Embryonic facial prominence (tissue), 1 donor: ENCODE data around the gene LRP1B.

Source experiments
- DNase-seq: peaks from one replicate; pipeline ENCODE4 v3.0.0-alpha.2; 2016; ENCODE audit errors: extremely low spot score

LRP1B gene

DNA sequence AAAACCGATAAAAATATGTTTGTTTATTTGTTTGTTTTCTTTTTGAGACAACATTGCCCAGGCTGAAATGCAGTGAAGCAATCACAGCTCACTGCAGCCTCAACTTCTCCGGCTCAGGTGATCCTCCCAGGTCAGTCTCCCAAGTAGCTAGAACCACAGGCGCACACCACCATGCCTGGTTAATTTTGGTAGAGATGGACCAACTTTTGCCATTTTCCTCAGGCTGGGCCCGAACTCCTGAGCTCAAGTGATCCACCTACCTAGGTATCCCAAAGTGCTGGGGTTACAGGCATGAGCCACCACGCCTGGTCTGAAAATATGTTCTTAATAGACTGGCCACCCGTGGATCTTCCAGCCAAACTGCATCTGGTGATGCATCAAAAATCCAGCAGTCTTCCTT lies 1867.9 kb downstream of the LRP1B start:
- no peak for DNase-seq

DNA sequence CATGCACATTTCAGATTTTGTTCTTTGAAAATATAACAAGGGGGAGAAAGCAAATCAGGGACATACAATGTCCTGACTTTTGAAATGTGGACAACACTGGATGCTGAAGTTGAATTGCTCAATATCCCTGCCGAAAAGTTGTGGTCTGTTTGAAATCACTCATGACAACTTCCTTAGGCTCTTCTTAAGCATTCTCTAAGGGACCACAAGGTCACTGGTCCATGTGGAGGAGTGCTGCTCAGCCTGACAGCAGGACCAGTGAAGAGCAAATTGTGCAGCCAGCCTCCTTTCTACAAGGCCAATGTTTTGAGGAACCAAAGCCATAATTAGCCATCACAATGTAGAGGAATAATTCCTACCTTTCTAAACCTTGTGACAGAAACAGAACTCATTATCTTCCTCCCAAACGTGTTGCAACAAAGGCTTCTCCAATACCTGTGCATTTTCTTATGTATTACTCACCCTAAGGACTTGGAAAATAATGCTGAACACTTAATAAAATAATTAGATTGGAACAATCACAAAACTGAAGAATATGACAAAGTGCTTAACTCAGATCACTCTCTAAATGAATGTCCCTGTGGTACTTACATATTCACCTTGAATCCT lies 1873.0 kb downstream of the LRP1B start:
- no peak for DNase-seq

DNA sequence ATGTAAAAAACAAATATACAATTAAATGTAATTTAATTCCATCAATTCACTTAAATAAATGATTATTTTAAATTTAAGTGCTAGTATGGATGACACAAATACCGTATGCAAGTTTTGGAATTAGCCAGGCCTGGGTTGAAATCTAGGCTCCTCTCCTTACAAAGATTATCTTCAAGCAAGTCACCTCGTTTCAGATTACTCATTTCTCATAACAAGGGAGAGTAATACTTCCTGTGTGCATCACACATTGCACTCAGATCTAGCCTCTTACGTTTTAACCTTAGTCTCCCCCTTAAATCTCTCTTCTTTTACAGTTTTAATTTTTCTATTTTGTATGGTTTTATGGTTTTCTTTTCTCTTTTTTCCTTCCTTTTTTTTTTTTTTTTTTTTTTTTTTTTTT lies 1874.7 kb downstream of the LRP1B start:
- DNase-seq: no peak

DNA sequence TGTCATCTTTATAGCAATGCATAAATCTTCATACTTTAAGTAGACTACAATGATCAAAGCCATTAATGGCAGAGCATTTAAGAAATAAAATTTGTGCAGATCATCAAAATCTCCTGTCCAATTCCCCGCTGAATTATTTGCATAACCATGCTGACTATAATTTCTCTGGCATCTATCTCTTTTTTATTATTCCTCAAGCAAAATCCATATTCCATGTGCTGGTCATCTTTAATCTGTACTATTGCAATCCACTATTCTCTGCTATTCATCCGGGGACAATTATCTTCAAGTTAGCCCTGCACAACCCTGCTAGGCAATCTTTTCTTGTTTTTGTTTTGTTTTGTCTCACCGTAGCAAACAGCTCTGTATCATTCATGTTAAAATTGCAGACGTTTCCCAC lies 1881.0 kb downstream of the LRP1B start:
- DNase-seq: no peak

DNA sequence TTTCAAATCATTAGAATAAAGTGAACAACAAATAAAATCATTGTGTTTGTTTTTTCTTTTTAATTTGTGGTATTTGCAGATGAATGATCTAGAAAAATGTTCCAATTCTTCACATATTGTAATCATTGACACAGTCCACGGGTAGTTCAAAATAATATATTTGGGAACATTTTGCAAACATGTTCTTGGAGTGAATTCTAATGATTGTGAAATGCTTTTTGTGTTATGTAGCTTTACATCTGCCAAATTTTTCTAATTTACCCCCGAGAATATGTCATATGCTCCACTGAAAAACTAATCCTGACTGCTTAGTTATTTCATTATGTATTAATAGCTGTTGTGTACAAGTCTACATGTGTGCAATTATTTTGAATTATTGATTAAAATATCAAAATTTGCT lies 1882.2 kb downstream of the LRP1B start:
- DNase-seq: no peak

DNA sequence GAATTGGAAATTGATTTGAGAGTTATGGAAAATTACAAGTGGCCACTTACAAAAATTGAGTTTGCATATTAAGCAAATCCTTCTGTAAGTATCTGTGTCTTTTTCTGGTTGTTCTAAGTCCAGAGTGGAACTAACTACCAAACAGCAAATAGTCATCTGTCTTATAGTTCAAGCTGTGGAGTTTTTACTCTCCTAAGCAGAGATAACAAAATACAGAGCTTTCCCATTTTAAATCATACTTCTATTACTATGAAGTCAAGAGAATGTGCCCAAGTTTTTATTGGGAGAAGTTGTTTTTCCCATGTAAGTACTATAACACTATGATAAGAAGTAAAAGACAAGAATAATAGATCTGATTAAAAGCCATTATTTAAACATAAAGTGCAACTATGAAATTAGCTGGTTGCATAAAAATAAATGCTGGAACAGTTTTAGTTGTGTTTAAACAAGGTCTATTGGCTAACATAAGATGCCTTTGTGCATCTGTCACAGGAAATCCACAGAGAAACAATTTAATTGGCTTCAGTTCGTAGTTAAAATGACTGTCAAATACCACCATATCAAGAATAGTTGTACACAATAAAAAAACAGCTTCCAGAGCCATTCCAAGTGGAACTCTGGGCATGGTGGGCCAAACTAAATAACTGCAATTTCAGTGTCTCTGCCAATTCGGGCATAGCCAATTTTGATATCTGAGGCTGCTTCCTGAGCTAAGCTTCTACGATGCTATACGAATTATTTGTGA lies 1883.2 kb downstream of the LRP1B start:
- no peak for DNase-seq

DNA sequence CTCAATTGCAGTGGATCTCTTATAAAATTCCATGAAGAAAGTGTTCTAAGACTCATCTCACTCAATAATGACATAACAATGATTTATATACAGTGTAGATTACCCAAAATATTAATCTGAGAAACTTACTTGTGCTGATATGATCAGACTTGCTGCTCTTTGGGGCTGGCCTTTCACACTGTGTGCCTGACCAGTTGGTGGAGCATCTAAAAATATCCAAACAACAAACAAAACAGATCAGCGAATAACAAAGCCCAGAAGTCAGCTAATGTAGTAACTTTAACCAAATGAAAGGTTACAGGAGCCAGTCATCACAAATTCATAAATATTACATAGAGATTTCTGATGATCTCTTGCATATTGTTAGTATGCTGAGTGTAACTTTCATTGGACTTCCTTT lies 1883.9 kb downstream of the LRP1B start:
- no peak for DNase-seq

DNA sequence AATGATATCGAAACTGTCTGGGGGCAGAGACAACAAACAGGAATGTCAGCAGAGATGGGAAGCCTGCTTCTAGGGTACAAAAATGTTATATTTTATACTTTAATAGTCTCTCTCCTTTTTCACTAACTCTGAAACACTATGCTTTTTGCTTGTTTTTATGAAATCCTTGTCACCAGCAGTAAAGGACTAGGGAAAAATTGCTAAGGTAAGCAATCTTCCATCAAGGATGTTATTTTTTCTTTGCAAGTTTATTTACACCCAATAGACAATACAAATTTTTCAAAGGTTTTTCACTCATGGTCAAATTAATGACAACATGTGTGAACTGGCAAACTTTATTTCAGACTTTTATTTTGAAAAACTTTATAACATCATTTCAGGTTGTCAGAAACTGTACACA lies 1884.8 kb downstream of the LRP1B start:
- no peak for DNase-seq

DNA sequence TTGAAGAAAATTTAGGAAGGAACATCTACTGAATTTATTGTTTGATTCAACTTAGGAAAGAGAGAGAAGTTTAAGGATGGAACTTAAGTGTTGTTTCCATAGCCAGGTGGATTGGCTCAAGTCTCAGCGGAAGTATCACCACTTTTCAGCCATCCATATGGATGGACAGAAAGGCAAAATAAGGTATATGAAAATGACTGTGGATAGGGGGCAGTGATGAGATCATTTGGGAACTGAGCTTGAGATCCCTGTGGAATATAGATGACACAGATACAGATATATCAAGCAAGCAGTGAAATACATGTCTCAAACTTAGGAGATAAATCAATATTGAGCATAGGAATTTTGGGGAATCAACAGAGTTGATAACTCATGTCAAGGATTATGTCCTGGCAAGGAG lies 1887.9 kb downstream of the LRP1B start:
- no peak for DNase-seq

DNA sequence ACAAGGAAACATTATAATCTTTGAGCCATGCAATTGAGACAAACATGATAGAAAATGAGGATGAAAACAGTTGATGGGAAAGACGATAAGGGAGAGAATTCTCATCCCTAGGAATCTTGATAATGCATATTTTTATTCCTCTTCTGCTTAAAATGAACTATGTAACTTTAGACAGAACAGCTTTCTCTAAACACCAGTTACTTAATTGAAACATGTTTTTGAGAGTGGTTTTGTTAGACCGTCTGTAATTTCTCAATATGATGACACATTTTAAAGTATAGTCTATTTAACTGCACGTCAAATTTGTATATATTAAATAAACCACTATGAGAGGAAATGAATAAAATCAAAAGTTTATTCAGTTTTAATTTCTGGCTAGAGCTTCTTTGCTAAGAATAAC lies 1896.7 kb downstream of the LRP1B start:
- DNase-seq: no peak

DNA sequence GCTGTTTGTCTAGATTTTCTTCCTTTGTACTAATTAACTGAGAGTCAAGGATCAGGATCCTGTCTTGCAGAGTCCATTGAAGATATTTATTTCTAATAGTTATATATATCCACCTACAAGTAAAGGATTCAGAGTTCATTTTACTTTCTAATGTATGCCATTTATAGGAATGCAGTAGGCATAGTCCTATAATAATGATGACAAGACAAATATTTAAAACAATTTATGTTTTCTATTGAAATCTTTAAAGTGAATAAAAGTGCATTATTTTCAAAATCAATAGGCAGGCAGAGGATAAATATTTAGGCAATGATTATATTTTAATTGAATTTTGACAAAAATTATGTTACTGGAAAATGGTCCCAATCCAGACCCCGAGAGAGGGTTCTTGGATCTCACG lies 1919.9 kb downstream of the LRP1B start:
- no peak for DNase-seq

DNA sequence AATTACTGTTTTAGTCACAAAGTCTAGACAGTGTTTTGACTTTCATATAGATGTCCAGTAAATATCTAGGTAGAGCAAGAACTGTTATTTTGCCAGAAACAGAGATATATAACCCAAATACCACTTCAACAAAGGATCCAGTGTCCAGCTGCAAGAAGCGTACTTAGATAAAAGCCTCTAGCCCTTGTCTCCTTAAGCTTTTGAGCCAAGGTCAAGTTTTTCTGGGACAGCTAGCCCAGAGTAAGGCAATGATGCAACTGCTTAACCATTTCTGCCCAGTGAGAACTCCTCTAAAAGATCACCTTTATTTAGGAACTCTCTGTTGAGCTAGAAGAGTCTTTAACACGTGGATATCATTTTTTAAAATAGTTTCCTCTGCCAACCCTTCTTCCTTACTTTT lies 1925.7 kb downstream of the LRP1B start:
- no peak for DNase-seq

DNA sequence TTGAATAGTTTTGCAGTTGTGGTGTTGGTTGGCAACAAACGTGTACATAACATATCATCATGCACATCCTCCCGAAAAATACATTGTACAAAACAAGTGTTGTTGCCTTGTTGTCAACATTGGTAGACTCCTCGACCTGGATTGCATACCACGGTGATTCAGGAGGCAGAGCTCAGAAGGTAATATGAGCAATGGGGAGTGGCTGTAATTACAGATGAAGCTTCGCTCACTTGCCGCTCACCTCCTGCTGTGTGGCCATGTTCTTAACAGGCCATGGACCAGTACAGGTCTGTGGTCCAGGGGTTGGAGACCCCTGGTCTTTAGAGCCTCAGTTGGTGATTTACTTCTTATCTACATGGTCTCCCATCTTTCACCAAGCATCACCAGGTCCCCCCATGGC lies 1927.5 kb downstream of the LRP1B start:
- DNase-seq: no peak

DNA sequence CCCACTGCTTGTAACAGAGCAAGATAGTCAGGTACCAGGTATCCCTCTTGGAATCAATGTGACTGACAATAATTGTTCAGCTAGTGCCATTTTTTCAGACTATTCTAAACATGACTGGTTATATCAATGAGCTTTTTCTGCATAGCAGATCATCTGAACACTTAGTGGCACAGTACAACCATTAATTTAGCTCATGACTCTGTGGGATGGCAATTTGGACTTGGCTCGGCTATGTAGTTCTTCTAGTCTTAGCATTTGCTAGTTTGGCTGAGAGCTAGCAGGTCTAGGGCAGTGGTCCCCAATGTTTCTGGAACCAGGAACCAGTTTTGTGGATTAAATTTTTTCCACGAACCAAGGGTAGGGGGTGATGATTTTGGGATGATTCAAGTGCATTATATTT lies 1929.2 kb downstream of the LRP1B start:
- DNase-seq: no peak

DNA sequence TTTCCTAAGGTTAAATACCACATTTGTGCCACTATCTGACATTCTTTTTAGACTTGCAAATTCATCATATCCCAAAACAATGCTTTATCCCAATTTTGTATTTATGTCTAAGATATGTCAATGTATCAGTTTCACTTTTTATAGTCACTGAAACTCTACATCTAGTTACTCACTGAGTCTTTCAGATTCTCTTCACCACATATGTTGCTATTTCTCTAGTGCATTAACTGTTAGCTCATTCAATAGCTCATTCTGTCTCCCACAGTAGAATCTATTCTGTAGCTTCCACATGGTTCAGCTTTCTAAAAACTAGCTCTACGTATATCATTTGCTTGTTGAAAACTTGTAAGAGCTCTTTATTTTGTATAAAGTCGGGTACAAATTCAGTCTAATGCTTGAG lies 1930.1 kb downstream of the LRP1B start:
- DNase-seq: no peak

DNA sequence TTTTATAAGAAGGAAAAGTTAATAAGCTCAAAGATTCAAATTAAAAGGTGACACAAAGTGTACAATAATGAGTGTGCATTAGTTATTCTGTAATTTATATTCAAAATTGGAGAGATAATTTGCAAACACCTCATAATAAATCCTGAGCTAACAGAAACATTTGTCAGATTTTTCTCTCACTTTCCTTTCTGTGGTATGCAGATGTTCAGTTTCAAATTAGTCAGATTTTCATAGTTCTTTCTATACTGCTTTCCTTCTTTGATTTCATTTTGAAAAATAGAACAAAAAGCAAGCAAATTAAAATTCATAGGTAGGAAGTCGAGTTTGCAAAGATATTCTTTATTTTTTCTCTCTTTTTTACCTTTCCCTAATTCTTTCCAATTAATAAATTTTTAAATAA lies 1930.5 kb downstream of the LRP1B start:
- DNase-seq: no peak

DNA sequence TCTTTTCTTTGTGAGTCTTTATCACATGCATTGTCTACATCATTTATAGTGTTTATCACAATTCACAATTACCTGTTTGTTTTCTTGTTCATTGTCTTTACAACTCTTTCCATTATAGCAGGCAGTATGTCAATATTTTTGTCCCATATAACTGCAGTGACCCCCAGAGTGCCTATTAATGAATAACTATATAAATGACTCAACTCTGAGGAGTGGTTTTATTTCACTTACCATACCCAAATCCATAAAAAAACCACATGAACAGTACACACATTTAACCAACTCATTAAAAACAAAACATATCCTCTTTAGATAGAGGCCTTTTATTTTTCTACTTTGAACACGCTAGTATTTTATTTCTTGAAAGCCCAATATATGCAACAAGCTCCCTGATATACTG lies 1931.5 kb downstream of the LRP1B start:
- DNase-seq: no peak

DNA sequence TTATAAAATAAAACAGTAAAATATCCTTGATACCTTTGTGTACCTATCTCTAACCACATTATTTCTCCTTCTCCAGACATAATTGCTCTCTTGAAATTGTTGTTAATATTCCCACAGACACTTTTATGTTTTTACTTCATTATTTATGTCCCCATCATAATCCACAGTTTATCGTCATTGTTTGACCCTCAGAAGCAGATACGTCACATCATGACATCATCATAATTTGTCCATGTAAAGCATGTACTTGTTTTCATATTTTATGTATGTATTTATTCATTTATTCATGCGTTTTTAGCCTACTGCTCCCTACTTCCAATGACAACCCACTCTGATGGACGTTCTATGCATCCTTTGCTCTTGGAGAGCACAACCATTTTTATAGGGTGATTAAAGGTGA lies 1943.7 kb downstream of the LRP1B start:
- no peak for DNase-seq

DNA sequence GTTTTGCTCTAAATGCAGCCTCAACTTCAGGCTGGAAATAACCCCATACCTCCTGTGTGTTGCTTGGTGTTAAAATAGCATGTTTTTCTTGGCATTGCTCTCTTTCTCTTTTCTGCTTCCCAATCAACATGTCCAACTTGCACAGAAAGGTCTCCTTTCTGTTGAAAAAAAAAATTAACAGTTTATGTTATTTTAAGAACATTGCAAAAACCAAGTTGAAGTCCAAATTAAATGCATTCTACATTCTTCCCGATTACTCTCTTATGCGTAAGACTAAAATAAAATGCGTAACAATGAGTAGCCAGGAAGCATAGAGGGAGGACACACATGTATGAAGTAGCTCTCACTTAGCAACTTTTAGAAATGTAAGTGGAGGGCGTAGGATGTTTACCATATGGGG lies 1944.5 kb downstream of the LRP1B start:
- no peak for DNase-seq

DNA sequence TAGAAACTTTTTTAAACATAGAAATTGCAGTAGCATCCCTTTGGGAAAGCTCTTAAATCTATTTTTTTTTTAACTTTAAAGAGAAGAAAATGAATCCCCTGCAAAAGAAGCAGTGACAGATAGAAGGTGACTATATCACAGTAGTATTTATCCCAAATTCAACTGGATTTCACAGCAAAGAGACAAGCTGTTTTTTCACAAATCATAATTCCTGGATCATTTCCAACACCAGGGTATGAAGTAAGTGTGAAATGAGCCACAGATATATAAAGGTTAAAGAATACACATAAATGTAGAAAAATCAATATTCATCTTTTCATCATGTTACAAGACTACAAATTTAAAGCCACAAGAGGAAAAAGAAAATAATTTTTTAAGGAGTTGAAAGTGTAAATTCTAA lies 1945.7 kb downstream of the LRP1B start:
- DNase-seq: no peak

DNA sequence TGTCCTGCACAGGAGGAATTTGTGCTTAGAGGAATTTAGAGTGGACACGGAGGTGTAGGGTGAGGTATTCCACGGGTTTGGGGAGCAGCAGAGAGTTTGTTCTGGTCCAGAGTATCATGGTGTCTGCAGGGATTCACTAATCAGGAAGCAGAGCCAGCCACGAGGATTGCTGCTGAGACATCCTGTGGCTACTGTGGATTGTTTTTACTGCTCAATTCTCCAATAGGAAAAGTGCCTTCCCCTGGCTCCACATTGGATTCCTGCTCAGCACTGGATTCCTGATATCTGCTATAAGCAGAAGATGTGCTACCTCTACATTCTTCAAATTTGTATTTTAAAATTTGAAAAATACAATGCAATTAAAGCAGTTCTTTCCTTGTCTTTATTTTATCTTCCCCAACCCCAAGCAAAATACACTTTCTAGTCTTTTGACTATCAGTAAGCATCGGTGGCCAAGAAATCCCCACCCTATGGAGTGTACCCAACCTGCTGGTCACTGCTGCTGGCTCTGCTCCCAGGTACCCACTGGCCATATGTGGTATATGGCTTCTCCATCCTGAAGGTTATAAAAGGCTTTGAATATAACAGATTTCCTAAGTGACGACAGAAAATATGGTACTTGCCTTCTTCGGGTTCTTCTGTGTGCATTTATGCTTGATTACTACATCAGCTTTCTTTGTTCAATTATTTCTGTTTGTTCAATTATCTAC lies 1947.6 kb downstream of the LRP1B start:
- DNase-seq: no peak
